DND-41 (cell line): Measurements from ENCODE around the gene TDRD9.

Experiments used
- ATAC-seq: fragments of 200-7000 bp; cut with Tn5 transposase; 3 replicates; pipeline ENCODE4 v1.9.1; 2021; ENCODE audit warnings: low read depth; ENCODE audit not compliant: insufficient read depth
- DNase-seq: peaks from one replicate; pipeline ENCODE4 v3.0.0-alpha.2; 2020
- H2AFZ ChIP-seq: 2 replicates; pipeline ENCODE4 v1.6.0; 2012; ENCODE audit warnings: low read depth, low read length
- H3K27ac ChIP-seq: 2 replicates; pipeline ENCODE4 v1.5.1; 2012; ENCODE audit warnings: low read length, inconsistent platforms
- H3K27me3 ChIP-seq: fragments of 200-600 bp; sonication (generic); 2 replicates; pipeline ENCODE4 v1.6.0; 2012; ENCODE audit warnings: low read length, mild to moderate bottlenecking, inconsistent platforms; ENCODE audit not compliant: insufficient read depth, poor library complexity
- H3K36me3 ChIP-seq: 2 replicates; pipeline ENCODE4 v1.5.1; 2012; ENCODE audit warnings: low read length, inconsistent platforms; ENCODE audit not compliant: insufficient read depth
- H3K4me1 ChIP-seq: 2 replicates; pipeline ENCODE4 v1.5.1; 2012; ENCODE audit warnings: mild to moderate bottlenecking, low read length; ENCODE audit not compliant: insufficient read depth
- H3K4me2 ChIP-seq: 2 replicates; pipeline ENCODE4 v1.6.0; 2012; ENCODE audit warnings: mild to moderate bottlenecking, moderate library complexity, low read length, inconsistent platforms; ENCODE audit not compliant: insufficient read depth
- H3K4me3 ChIP-seq, 2 experiments: fragments of 200-600 bp in 1 of 2; shearing (Covaris generic) in 1 of 2; 2 replicates each; pipeline ENCODE4 v1.5.1; 2012 to 2016; ENCODE audit warnings: inconsistent platforms in 2 of 2, low read length in 2 of 2, mild to moderate bottlenecking in 2 of 2, low read depth in 1 of 2, moderate library complexity in 1 of 2
- H3K79me2 ChIP-seq: 2 replicates; pipeline ENCODE4 v1.6.0; 2012; ENCODE audit warnings: low read length, inconsistent platforms; ENCODE audit not compliant: insufficient read depth
- H3K9ac ChIP-seq: 2 replicates; pipeline ENCODE4 v1.6.0; 2012; ENCODE audit warnings: low read depth, mild to moderate bottlenecking, inconsistent platforms, low read length, moderate library complexity
- H3K9me3 ChIP-seq: 2 replicates; pipeline ENCODE4 v1.5.1; 2012; ENCODE audit warnings: low read length, moderate library complexity, mild to moderate bottlenecking, inconsistent platforms; ENCODE audit not compliant: insufficient read depth, severe bottlenecking
- H4K20me1 ChIP-seq: 2 replicates; pipeline ENCODE4 v1.6.0; 2012; ENCODE audit warnings: low read length; ENCODE audit not compliant: insufficient read depth
- EZH2 ChIP-seq: IDR thresholded peaks from 3 replicates; pipeline ENCODE4 v1.6.1; 2012; ENCODE audit warnings: borderline replicate concordance, low read depth, mild to moderate bottlenecking, moderate library complexity, low read length, inconsistent platforms; ENCODE audit not compliant: severe bottlenecking
- TF ChIP-seq, protein P1 (sequence below): IDR thresholded peaks from 2 replicates; pipeline ENCODE4 v1.5.1; 2012; ENCODE audit warnings: borderline replicate concordance, low read length, moderate library complexity, mild to moderate bottlenecking; ENCODE audit not compliant: poor library complexity, severe bottlenecking; ENCODE audit errors: extremely low read depth

Gene TDRD9

DNA sequence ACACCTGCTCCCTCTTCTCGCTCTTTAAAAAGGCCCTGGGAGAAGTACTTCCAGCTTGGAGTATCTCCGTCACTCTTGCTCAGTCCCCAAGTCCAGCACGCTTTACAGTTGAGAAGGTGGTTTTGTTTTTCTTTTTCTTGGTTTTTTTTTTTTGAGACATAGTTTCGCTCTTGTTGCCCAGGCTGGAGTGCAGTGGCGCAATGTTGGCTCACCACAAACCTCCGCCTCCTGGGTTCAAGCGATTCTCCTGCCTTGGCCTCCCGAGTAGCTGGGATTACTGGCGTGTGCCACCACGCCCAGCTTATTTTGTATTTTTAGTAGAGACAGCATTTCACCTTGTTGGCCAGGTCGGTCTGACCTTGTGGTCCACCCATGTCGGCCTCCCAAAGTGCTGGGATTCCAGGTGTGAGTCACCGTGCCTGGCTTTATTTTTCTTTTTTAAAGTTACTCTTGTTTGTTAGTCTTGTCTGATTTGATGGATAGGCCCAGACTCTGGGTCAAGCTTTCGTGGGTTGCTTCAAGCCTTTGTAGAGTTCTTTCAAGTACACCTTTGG lies 1.9 kb downstream of the TDRD9 start:
- Histone ChIP-seq H3K4me1 (no peaks in the 10 kb centered on the region), H3K27me3 (peaks cover 4% of the 10 kb centered on the region), H2AFZ (no peak overlapping the region), H4K20me1 (no peaks in the 10 kb centered on the region), H3K79me2 (no peaks in the 10 kb centered on the region), H3K4me3 (no peak overlapping the region), H3K9ac (no peak overlapping the region), H3K27ac (no peak overlapping the region), H3K36me3 (no peaks in the 10 kb centered on the region), H3K4me2 (no peak overlapping the region), H3K9me3 (no peaks in the 10 kb centered on the region)
- DNase-seq (no peak), ATAC-seq (no peak)
- TF ChIP-seq, protein P1, sequence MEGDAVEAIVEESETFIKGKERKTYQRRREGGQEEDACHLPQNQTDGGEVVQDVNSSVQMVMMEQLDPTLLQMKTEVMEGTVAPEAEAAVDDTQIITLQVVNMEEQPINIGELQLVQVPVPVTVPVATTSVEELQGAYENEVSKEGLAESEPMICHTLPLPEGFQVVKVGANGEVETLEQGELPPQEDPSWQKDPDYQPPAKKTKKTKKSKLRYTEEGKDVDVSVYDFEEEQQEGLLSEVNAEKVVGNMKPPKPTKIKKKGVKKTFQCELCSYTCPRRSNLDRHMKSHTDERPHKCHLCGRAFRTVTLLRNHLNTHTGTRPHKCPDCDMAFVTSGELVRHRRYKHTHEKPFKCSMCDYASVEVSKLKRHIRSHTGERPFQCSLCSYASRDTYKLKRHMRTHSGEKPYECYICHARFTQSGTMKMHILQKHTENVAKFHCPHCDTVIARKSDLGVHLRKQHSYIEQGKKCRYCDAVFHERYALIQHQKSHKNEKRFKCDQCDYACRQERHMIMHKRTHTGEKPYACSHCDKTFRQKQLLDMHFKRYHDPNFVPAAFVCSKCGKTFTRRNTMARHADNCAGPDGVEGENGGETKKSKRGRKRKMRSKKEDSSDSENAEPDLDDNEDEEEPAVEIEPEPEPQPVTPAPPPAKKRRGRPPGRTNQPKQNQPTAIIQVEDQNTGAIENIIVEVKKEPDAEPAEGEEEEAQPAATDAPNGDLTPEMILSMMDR: no peak
- no peak for TF ChIP-seq EZH2

DNA sequence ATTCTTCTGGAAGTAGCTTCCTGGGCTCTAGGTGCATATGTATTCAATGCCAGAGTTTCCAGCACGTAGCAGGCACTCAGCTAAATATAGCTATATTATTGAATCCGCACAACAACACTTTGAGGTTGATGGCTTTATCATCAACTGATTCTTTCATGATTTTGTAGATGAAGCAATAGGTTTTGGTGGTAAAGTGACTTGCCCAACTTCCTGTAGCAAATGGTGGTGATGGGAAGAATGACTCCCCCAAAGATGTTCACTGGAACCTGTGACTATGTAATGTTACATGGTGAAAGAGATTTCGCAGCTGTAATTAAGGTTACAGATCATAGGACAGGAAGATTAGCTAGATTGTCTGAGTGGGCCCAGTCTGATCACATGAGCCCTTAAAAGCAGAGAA lies 3.2 kb downstream of the TDRD9 start:
- Histone ChIP-seq H4K20me1 (no peaks in the 10 kb centered on the region), H3K9ac (no peak overlapping the region), H3K27ac (no peak overlapping the region), H3K4me3 (no peak overlapping the region), H3K4me1 (no peaks in the 10 kb centered on the region), H3K4me2 (no peak overlapping the region), H3K27me3 (peaks cover 4% of the 10 kb centered on the region), H3K36me3 (no peaks in the 10 kb centered on the region), H2AFZ (no peak overlapping the region), H3K79me2 (no peaks in the 10 kb centered on the region), H3K9me3 (no peaks in the 10 kb centered on the region)
- TF ChIP-seq, protein P1: no peak
- TF ChIP-seq EZH2: no peak
- DNase-seq (no peak), ATAC-seq (no peak)

DNA sequence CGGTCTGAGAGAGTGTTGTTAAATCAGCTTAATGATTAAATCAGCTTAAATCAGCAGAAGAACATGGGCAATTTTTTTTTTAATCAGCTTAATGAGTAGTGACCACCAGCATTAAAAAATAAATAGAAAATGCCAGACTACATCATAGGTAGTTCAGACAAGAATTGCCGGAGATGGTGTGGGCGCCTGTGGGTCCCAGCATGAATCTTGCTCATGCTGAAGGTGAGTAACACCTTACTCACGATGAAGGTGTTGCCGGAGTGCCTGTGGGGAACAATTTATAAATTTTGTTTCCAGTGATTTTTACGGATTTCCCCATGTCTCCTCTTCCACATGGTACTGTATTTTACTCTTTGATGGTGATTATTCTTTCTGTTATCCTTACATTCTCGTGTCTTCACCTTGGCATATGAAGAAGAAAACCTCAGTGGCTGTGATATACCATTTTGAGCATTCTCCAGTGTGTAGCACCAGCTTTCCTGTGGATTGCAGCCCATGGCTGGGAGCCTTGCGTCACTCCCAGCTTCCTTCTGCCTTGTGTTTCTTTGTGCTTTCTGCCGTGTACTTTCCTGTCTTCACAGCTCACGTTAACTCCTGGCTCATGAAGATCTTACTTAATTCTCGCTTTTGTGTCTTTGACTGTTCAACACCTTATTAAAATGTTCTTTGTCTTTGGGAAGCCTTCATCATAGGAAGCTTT lies 4.7 kb downstream of the TDRD9 start:
- H3K4me2 ChIP-seq: no peak overlapping the region
- no peaks in the 10 kb centered on the region for H4K20me1 ChIP-seq
- no peak overlapping the region for H2AFZ ChIP-seq
- no peak overlapping the region for H3K27ac ChIP-seq
- H3K36me3 ChIP-seq: no peaks in the 10 kb centered on the region
- ATAC-seq (no peak), DNase-seq (no peak)
- peaks cover 4% of the 10 kb centered on the region for H3K27me3 ChIP-seq
- no peak overlapping the region for H3K4me3 ChIP-seq
- H3K79me2 ChIP-seq: no peaks in the 10 kb centered on the region
- no peaks in the 10 kb centered on the region for H3K4me1 ChIP-seq
- H3K9me3 ChIP-seq: no peaks in the 10 kb centered on the region
- no peak overlapping the region for H3K9ac ChIP-seq
- no peak for TF ChIP-seq EZH2
- TF ChIP-seq, protein P1: no peak
